GM19239 (cell line): Measurements from ENCODE around the gene MME.
"Not testable (repeated sequence)": the region's sequence is repeated elsewhere in the genome, so short reads cannot be mapped to it uniquely, and the experiment has no call there.

Source experiments
- DNase-seq: peaks from one replicate; pipeline ENCODE4 v3.0.0; 2011; ENCODE audit warnings: low spot score; ENCODE audit not compliant: insufficient read length
- FAIRE-seq: peaks from 2 replicates; lab custom pipeline; 2011; peaks lifted over from hg19 to GRCh38; lab: Jason Lieb, UNC

Gene MME

DNA sequence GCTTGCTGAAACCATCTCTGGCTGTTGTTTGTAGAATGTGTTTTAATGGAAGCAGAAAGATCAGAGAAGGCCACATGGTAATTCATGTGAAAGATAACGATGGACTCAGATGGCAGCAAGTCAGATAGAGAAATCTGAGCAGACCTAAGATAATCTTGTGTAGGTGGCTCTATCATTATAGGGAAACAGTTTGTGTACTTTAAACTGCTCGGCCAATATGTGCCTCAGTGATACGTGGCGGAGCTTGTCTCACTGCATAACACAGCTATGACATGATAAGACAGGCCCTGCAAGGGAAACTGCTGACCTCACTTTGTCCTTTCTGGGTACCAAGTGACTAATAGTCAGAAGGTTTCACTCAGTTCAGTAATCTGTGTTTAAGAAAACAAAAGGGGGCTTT, 51.0 kb downstream of the MME start:
- no peak for FAIRE-seq
- no peak for DNase-seq

GRCh38 chr3:155134311-155134710, 54.2 kb downstream of the MME start:
- DNase-seq, FAIRE-seq: not testable (repeated sequence)

DNA sequence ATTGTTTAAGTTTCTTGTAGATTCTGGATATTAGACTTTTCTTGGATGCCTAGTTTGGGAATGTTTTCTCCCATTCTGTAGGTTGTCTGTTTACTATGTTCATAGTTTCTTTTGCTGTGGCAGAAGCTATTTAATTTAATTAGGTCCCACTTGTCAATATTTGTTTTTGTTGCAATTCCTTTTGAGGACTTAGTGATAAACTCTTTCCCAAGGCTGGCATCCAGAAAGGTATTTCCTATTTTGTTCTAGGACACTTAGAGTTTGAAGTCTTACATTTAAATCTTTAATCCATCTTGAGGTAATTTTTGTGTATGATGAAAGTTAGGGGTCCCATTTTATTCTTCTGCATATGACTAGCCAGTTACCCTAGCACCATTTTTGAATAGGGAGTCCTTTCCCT, 54.9 kb downstream of the MME start:
- no peak for DNase-seq

DNA sequence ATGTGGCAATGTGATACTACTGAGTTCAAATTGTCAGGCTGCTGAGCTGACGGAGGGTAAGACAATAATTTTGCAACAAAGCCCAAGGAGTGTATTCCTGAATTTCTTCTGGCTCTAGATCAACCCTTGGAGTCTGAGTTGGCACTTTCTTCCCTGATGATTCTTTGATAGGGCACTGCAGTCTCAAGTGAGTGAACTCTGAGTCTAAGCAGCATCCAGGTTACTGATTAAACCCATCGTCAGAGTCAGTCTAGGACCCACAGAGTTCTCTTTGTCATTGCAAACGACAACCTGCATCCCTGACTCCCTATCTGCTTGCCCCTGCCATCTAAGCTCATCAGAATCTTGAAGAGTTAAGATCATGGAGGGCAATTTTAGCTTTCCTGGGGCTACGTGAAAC, 58.6 kb downstream of the MME start:
- DNase-seq: no peak
- no peak for FAIRE-seq

More for the DNA sequence above, 54.9 kb downstream of the MME start:
- no peak for FAIRE-seq

GRCh38 chr3:155147588-155147987, 67.5 kb downstream of the MME start:
- DNase-seq (no peak), FAIRE-seq (no peak)

GRCh38 chr3:155149494-155149893, 69.4 kb downstream of the MME start:
- DNase-seq (no peak), FAIRE-seq (no peak)

GRCh38 chr3:155153242-155154186, 73.4 kb downstream of the MME start:
- FAIRE-seq: no peak
- DNase-seq: no peak

- DNase-seq: no peak
- FAIRE-seq: no peak
Observed at GRCh38 chr3:155154255-155154654, 74.1 kb downstream of the MME start.

DNA sequence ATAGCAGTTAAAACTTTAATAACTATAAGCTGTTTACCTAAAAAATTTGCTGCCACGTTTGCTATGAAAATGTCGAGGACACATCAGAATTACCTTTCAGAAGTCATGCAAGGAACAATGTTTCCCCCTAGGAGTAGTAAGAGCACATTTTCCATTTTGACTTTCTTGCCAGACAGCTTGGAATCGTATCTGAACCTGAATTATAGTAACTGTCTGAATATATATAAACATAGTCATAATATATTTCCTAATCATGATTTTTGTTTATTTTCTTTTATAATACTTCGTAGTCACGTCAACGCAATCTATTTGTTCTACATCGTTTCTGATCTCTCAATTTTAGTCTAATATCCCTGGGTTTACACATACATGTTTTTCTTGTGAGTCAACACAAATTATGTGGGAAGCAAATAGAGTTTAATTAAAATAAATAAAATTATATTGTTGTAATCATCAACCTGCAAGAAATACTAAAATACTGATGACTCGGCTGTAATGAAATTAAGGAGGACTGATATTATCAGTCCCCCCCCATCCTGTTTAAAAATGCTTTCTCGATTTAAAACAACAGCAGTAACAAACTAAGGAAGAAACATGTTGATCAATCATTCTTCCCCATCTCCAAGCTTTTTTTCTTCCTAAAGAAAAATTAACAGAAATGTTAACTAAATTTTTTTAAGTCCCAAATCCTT, 78.4 kb downstream of the MME start:
- DNase-seq: no peak

GRCh38 chr3:155159301-155159700, 79.2 kb downstream of the MME start:
- FAIRE-seq: no peak

More for the DNA sequence above, 78.4 kb downstream of the MME start:
- no peak for FAIRE-seq

GRCh38 chr3:155161640-155162292, 81.6 kb downstream of the MME start:
- FAIRE-seq (no peak), DNase-seq (no peak)

More at GRCh38 chr3:155159301-155159700, 79.2 kb downstream of the MME start:
- DNase-seq: no peak

DNA sequence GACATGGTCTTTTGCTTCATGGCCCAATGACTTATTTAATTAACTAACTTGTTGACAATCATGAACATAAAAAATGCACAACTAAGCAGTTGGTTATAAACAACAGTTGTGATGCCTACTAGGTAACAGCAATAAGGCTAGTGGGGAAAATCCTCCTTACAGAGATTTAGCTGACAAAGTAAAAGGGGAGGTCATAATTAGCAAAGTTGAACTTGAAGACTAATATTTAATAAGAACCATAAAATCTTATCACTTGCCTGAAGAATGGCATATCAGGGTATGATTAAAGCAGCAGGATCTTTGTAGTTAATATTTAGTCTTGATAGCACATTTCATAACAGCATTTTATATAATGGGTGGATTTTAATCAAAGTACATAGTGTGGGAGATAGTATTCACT, 84.2 kb downstream of the MME start:
- DNase-seq (no peak), FAIRE-seq (no peak)

DNA sequence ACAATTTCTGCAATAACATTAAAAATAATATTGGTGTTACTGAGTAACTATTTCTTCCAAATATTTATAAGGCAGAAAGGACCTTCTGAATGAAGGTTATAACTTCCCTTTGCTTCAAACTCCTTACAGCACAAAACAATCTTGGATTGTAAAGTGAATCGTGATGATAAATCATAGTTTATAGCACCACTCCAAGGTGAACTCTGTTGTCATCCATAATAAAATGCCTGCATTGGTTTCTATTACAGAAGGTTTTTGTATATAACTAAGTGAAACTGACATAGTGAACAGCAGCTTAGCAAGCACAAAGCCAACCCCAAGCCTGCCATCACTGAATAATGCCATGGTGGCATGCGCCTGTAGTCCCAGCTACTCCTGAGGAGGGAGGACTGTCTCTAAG, 86.3 kb downstream of the MME start:
- DNase-seq (no peak), FAIRE-seq (no peak)

DNA sequence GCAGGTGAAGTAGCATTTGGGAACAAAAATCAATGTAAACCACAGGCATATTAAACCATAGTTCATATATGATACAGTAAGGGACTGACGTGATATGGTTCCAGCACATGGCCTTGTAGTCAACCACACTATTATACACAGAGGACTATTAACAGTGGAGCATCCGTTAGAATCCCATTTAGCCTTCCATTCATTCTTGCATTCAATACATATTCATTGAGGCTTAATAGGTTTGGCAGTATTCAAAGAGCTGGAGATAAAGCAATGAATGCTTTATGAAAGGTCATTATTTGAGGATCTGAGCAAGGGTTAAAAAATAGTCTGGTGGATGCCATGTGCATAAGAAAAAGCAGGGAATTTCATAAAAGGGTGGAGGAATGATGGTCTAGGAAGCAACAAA, 89.1 kb downstream of the MME start:
- no peak for FAIRE-seq
- DNase-seq: no peak

DNA sequence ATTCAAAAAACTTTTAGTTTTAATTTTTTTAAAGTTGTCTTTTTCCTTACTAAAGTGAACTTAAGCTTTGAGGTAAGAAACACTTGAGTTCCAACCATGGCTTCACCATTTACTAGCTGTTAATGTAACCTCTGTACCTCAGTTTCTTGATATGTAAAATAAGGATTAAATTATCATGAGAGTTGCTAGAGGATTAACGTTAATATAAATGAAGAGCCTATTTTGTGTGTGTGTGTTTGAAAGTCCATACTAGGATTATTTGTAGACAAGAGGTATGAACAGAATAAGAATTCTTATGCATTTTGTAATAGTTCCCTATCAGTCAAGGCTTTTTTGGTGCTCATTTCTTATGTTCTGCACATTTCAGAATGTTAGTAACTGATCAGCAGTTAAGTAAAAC, 93.7 kb downstream of the MME start:
- no peak for FAIRE-seq
- DNase-seq: no peak

GRCh38 chr3:155178810-155179436, 98.8 kb downstream of the MME start:
- FAIRE-seq: no peak
- no peak for DNase-seq

GRCh38 chr3:155179437-155179827, 99.3 kb downstream of the MME start:
- FAIRE-seq: no peak
- no peak for DNase-seq

DNA sequence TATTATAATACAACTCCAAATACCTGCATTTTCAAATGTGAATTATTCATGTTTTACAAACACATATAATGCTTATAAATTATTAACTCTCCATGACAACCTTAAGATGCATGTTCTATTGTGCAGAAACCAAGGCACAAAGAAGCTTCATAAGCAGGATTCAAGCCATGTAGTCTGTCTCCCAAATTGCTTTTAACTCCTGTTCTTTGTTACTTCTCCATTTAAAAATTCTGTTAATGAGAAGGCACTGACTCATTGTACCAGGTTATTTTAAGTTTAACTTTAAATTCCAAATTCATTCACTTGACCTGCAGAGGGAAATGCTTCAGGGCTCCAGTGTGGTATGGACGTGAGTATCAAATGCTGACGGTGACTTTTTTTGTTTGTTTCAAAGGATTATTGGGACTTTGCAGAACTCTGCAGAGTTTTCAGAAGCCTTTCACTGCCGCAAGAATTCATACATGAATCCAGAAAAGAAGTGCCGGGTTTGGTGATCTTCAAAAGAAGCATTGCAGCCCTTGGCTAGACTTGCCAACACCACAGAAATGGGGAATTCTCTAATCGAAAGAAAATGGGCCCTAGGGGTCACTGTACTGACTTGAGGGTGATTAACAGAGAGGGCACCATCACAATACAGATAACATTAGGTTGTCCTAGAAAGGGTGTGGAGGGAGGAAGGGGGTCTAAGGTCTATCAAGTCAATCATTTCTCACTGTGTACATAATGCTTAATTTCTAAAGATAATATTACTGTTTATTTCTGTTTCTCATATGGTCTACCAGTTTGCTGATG, 100.0 kb downstream of the MME start:
- FAIRE-seq: no peak
- DNase-seq: no peak

- DNase-seq: no peak
- FAIRE-seq: no peak
Observed at GRCh38 chr3:155182467-155182866, 102.3 kb downstream of the MME start.

GRCh38 chr3:155184011-155184410, 103.9 kb downstream of the MME start:
- DNase-seq (no peak), FAIRE-seq (no peak)
